Central memory CD4-positive, alpha-beta T cell (primary cell): ENCODE measurements around the gene LDLRAP1.

Source experiments
- DNase-seq: peaks from one replicate; pipeline ENCODE4 v3.0.0; 2022
- total RNA-seq, 3 experiments: gene quantifications; one replicate each; lab custom pipeline; 2026; lab: John Stamatoyannopoulos, UW

The LDLRAP1 gene
- 17.0 to 259 (median 165) reads per million in 3 experiments for total RNA-seq

- DNase-seq, result peak; percentile 49
Observed at GRCh38 chr1:25543425-25544242, at the start of gene LDLRAP1. LDLRAP1 (plus strand) TSS chr1:25543606; CDS start chr1:25543699, 93 bp downstream.

- no peak for DNase-seq
Observed at GRCh38 chr1:25494952-25495351, 48.5 kb upstream of the LDLRAP1 start.

- no peak for DNase-seq
Observed at GRCh38 chr1:25500694-25501093, 42.7 kb upstream of the LDLRAP1 start.

- DNase-seq, result no peak
Observed at GRCh38 chr1:25501235-25502058, 42.0 kb upstream of the LDLRAP1 start.

GRCh38 chr1:25502957-25503356 lies 40.4 kb upstream of the LDLRAP1 start:
- DNase-seq, result no peak

GRCh38 chr1:25503551-25504426 lies 39.6 kb upstream of the LDLRAP1 start:
- DNase-seq, result peak; percentile 59

GRCh38 chr1:25504706-25505595 lies 38.5 kb upstream of the LDLRAP1 start:
- no peak for DNase-seq

GRCh38 chr1:25505656-25506385 lies 37.6 kb upstream of the LDLRAP1 start:
- DNase-seq, result no peak

GRCh38 chr1:25506566-25507463 lies 36.6 kb upstream of the LDLRAP1 start:
- peak; percentile 37 for DNase-seq

- no peak for DNase-seq
Observed at GRCh38 chr1:25513666-25514065, 29.7 kb upstream of the LDLRAP1 start.

GRCh38 chr1:25515033-25515432 lies 28.4 kb upstream of the LDLRAP1 start:
- DNase-seq, result no peak

- DNase-seq, result no peak
Observed at GRCh38 chr1:25516686-25517085, 26.7 kb upstream of the LDLRAP1 start.

- no peak for DNase-seq
Observed at GRCh38 chr1:25517476-25518394, 25.7 kb upstream of the LDLRAP1 start.

GRCh38 chr1:25519624-25520023 lies 23.8 kb upstream of the LDLRAP1 start:
- no peak for DNase-seq

GRCh38 chr1:25520446-25521061 lies 22.9 kb upstream of the LDLRAP1 start:
- peak; percentile 50 for DNase-seq

- no peak for DNase-seq
Observed at GRCh38 chr1:25522031-25522655, 21.3 kb upstream of the LDLRAP1 start.

- DNase-seq, result no peak
Observed at GRCh38 chr1:25523542-25523941, 19.9 kb upstream of the LDLRAP1 start.
